BLaER1 treated with 17β-estradiol and CSF1 and Interleukin-3, amounts not matched to agents 10 nM and 100 nM (cell line): ENCODE measurements around the gene BTAF1.
A peak's percentile ranks its signal among the peaks of the same experiment; 100 is the strongest.

Experiments used
- H3K27ac ChIP-seq, 11 experiments: shearing (Covaris generic); formaldehyde crosslinking; 2 replicates each; pipeline ENCODE4 v1.8.1; 2022
- H3K27me3 ChIP-seq, 11 experiments: shearing (Covaris generic); formaldehyde crosslinking; 2 replicates each; pipeline ENCODE4 v1.8.1; 2022
- H3K36me3 ChIP-seq, 11 experiments: shearing (Covaris generic); formaldehyde crosslinking; 2 replicates each; pipeline ENCODE4 v1.8.1; 2022
- H3K4me1 ChIP-seq, 10 experiments: shearing (Covaris generic); formaldehyde crosslinking; 2 replicates each; pipeline ENCODE4 v1.8.1; 2022
- H3K4me2 ChIP-seq, 11 experiments: shearing (Covaris generic); formaldehyde crosslinking; 2 replicates each; pipeline ENCODE4 v1.8.1; 2022
- H3K4me3 ChIP-seq, 10 experiments: shearing (Covaris generic); formaldehyde crosslinking; 2 replicates each; pipeline ENCODE4 v1.8.1; 2022
- H3K9ac ChIP-seq, 11 experiments: shearing (Covaris generic); formaldehyde crosslinking; 2 replicates each; pipeline ENCODE4 v1.8.1; 2022
- H3K9me3 ChIP-seq, 11 experiments: shearing (Covaris generic); formaldehyde crosslinking; replicated peaks in 1 of 11; 2 replicates each; pipeline ENCODE4 v1.8.1; 2022
- H4K20me1 ChIP-seq, 11 experiments: shearing (Covaris generic); formaldehyde crosslinking; 2 replicates each; pipeline ENCODE4 v1.8.1; 2022
- Cebpa-rat ChIP-seq, 11 experiments: shearing (Covaris generic); IDR thresholded peaks; 2 replicates each; pipeline ENCODE4 v1.8.1; 2022

BTAF1 gene

GRCh38 chr10:92066386-92066785 is 142.8 kb downstream of the BTAF1 start:
- H3K4me2 ChIP-seq = no peak overlapping the region
- no peaks in the 10 kb centered on the region for H3K27me3 ChIP-seq
- H4K20me1 ChIP-seq = no peaks in the 10 kb centered on the region
- H3K4me3 ChIP-seq = no peak overlapping the region
- H3K4me1 ChIP-seq = no peaks in the 10 kb centered on the region
- no peaks in the 10 kb centered on the region for H3K9me3 ChIP-seq
- no peak overlapping the region for H3K27ac ChIP-seq
- no peak for TF ChIP-seq Cebpa-rat (IDR thresholded peaks at IDR 0.05)
- no peak overlapping the region for H3K9ac ChIP-seq
- H3K36me3 ChIP-seq = peaks cover 0 to 82% (median 0%) of the 10 kb centered on the region in 11 experiments; a peak in 6 of 22 replicates

DNA sequence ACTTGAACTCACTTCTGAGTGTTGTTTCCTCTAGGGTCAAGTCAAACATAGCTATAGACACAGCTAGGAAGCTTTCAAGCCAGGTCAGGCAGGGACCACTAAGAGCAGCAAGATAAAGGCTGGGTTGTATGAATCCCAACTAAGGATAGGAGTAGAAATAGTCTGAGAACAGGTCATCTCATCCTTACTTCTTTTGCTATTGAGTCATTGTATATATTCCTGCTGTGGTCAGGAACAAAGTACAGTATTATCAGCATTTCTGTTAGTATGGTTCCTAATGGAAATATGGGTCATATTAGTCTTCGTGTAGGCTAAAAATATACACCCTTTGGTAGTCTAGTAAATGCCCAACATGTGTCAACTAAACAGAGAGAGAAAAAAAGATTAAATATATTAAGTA is 145.3 kb downstream of the BTAF1 start:
- H3K4me3 ChIP-seq = no peak overlapping the region
- no peak overlapping the region for H3K9ac ChIP-seq
- TF ChIP-seq Cebpa-rat (IDR thresholded peaks at IDR 0.05) = no peak
- H4K20me1 ChIP-seq = no peaks in the 10 kb centered on the region
- H3K4me1 ChIP-seq = no peaks in the 10 kb centered on the region
- H3K27ac ChIP-seq = no peak overlapping the region
- no peaks in the 10 kb centered on the region for H3K27me3 ChIP-seq
- H3K36me3 ChIP-seq = peaks cover 0 to 79% (median 0%) of the 10 kb centered on the region in 11 experiments; a peak in 6 of 22 replicates
- no peaks in the 10 kb centered on the region for H3K9me3 ChIP-seq
- no peak overlapping the region for H3K4me2 ChIP-seq

DNA sequence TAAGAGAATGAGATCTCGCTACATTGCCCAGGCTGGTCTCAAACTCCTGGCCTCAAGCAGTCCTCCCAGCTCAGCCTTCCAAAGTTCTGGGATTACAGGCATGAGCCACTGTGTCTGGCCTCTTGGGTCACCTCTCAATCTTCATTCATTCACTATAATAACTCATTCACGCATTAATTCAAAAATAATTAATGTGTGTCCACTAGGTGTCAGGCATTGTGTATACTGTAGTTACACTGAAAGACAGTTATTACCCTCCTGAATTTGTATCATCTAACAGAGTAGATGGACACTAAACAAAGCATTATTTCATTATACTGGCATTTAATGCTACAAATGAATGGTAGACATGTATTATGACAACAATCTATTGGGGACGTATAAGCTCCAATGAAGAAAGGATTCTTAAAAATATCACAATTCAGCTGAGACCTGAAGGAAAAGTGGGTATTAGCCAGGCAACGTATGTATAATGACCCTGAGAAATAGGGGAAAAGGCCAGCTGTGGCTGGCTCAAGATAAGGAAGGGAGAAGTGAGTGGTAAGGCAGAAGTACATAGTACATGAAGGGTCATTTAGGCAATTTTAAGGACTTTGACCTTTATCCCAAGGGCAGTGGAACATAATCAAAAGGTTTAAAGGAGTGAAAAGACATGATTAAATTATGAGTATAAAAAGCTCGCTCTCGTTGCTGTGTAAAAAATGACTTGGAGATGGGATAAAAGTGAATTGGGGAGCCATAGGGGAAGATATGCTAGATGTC is 150.7 kb downstream of the BTAF1 start:
- no peaks in the 10 kb centered on the region for H4K20me1 ChIP-seq
- no peak overlapping the region for H3K4me2 ChIP-seq
- no peak overlapping the region for H3K4me3 ChIP-seq
- H3K9ac ChIP-seq = no peak overlapping the region
- H3K27me3 ChIP-seq = no peaks in the 10 kb centered on the region
- no peaks in the 10 kb centered on the region for H3K9me3 ChIP-seq
- no peak overlapping the region for H3K27ac ChIP-seq
- TF ChIP-seq Cebpa-rat (IDR thresholded peaks at IDR 0.05) = no peak
- peaks cover 0 to 27% (median 4%) of the 10 kb centered on the region in 10 experiments; a peak in 8 of 20 replicates for H3K4me1 ChIP-seq
- peaks cover 0 to 76% (median 0%) of the 10 kb centered on the region in 11 experiments; a peak in 7 of 22 replicates for H3K36me3 ChIP-seq

- peaks cover 0 to 27% (median 4%) of the 10 kb centered on the region in 10 experiments; a peak in 8 of 20 replicates for H3K4me1 ChIP-seq
- no peak for TF ChIP-seq Cebpa-rat (IDR thresholded peaks at IDR 0.05)
These were observed 152.3 kb downstream of the BTAF1 start for GRCh38 chr10:92075829-92076228.

DNA sequence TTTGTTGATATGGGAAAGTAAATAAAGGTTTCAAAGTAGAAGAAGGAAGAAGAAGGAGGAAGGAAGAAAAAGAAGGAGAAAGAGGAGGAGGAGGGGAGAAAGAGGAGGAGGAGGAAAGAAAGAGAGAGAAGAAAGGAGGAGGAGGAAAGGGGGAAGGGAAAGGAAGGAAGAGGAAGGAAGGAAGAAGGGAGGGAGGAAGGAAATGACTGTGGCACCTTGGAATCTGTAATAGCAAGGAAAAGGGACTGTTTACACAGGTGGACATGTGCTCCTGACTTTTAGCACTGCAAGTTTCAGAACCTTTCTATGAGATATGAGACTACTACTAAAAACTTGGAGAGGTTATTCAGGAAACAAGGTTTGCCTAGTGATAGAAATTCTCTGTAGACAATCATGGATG is 153.2 kb downstream of the BTAF1 start:
- Histone ChIP-seq H3K9me3 (no peaks in the 10 kb centered on the region), H3K4me2 (peak overlapping the region in 5 of 11 experiments; percentile 1 to 31 (median 12); a peak in 5 of 22 replicates), H4K20me1 (no peaks in the 10 kb centered on the region), H3K4me1 (peaks cover 0 to 29% (median 4%) of the 10 kb centered on the region in 10 experiments; a peak in 8 of 20 replicates), H3K27ac (no peak overlapping the region), H3K27me3 (no peaks in the 10 kb centered on the region), H3K9ac (no peak overlapping the region), H3K36me3 (peaks cover 5 to 88% (median 18%) of the 10 kb centered on the region in 11 experiments; a peak in 19 of 22 replicates), H3K4me3 (no peak overlapping the region)
- TF ChIP-seq Cebpa-rat (IDR thresholded peaks at IDR 0.05) = no peak

More at GRCh38 chr10:92075829-92076228, 152.3 kb downstream of the BTAF1 start:
- no peaks in the 10 kb centered on the region for H3K27me3 ChIP-seq
- no peak overlapping the region for H3K9ac ChIP-seq
- H3K27ac ChIP-seq = no peak overlapping the region
- no peak overlapping the region for H3K4me3 ChIP-seq
- H4K20me1 ChIP-seq = no peaks in the 10 kb centered on the region
- H3K36me3 ChIP-seq = peaks cover 3 to 80% (median 12%) of the 10 kb centered on the region in 11 experiments; a peak in 19 of 22 replicates
- no peak overlapping the region for H3K4me2 ChIP-seq
- H3K9me3 ChIP-seq = no peaks in the 10 kb centered on the region

GRCh38 chr10:92079003-92079402 is 155.4 kb downstream of the BTAF1 start:
- H3K4me2 ChIP-seq = no peak overlapping the region
- H3K36me3 ChIP-seq = peaks cover 5 to 70% (median 18%) of the 10 kb centered on the region in 11 experiments; a peak in 19 of 22 replicates
- no peaks in the 10 kb centered on the region for H3K27me3 ChIP-seq
- H4K20me1 ChIP-seq = no peaks in the 10 kb centered on the region; a peak in 1 of 22 replicates
- no peak for TF ChIP-seq Cebpa-rat (IDR thresholded peaks at IDR 0.05)
- no peak overlapping the region for H3K4me3 ChIP-seq
- H3K9me3 ChIP-seq = no peaks in the 10 kb centered on the region
- H3K27ac ChIP-seq = no peak overlapping the region
- H3K9ac ChIP-seq = no peak overlapping the region
- H3K4me1 ChIP-seq = peaks cover 0 to 51% (median 10%) of the 10 kb centered on the region in 10 experiments; a peak in 9 of 20 replicates
